GDM1 (cell line): ENCODE data around the gene FGFR4.
A peak's percentile ranks its signal among the peaks of the same experiment; 100 is the strongest.

Source experiments
- DNase-seq: peaks from one replicate; lab custom pipeline; 2025; lab: John Stamatoyannopoulos, UW

The FGFR4 gene

DNA sequence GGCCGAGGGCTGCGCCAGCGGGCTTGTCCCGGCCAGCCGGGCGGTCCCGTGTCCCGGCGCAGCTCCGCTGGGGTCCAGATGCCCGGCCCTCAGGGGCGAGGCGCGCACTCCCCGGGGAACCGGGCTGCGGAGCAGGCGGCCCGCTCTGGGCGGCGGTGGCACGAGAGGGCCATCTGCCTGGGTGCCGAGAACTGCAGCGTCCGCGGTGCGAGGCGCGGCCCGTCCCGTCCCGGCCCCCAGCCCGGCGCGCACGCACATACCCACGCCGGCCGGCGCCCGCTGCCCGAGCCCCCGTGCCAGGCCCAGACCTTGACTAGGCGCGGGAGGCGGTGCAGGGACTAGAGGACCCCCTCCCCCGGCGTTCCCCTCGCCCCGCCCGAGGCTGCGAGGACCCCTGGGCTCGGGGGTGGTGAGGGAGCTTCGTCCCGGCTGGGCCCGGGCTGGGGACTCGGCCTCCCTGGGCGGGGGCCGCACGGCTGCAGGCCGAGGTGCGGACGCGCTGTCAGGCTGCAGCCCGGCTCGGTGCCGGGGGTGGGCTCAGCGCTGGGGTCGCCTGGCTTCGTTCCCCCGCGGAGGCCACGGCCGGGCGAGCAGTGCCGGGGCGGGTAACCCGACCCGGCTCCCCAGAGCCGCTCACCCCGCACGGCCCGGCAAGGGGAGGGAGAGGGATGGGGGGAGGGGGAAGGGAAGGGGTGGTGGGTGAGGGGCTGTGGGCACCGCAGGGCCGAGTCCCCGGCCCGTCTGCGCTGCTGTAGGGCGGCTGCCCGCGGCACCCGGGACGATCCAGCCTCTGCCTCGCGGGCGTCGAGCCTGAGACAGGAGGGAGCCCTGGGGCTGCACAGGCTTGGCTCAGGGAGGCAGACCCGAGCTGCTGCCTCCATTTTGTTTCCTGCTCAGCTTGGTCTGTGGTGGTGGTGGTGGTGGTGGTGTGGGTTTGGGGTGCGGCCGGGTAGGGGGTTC, 45.7 kb downstream of the FGFR4 start:
- DNase-seq, result no peak

GRCh38 chr5:177133096-177133852, 46.6 kb downstream of the FGFR4 start, which contains the start of gene NSD1:
NSD1 (plus strand) TSS chr5:177133773; CDS start chr5:177135104, 1,331 bp downstream.
- peak; percentile 15 for DNase-seq

DNA sequence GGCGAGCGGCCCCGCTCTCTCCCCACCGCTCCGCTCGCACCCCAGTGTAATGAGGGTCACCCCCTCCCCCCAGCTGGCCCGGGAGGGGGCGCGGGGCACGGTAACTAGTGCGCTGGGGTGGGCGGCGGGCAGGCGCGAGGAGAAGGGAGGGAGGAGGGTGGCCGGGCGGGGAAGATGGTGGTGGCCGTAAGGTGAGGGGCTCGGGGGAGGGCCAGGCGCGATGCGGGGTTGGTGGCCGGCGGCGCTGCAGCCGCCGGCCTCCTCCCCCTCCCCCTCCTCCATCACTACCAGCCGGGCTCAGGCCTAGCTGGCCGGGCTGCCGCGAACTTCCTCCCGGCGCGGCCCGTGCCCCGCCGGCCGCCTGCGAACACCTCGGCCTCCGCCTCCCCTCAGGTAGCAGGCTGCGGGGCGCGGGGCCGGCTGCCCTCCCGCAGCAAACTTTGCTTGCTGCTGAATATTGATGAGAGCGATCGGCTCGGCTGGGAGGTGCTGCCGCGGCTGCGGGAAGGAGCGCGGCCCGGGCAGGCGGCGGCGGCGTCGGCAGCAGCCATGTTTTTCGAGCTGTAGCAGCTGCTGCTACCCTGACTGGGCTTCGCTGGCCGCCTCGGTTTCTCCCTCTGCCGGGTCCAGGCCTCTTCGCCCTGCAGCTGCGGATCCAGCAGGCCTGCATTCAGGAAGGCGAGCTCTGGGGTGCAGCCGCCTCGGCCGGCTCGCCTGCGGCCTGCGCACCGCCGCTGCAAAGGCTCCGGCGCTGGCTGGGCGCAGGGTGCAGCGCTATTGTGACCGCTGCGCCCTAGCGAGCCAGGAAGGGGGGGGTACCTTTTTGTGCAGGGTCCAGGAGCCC, 47.4 kb downstream of the FGFR4 start:
- DNase-seq, result no peak

DNA sequence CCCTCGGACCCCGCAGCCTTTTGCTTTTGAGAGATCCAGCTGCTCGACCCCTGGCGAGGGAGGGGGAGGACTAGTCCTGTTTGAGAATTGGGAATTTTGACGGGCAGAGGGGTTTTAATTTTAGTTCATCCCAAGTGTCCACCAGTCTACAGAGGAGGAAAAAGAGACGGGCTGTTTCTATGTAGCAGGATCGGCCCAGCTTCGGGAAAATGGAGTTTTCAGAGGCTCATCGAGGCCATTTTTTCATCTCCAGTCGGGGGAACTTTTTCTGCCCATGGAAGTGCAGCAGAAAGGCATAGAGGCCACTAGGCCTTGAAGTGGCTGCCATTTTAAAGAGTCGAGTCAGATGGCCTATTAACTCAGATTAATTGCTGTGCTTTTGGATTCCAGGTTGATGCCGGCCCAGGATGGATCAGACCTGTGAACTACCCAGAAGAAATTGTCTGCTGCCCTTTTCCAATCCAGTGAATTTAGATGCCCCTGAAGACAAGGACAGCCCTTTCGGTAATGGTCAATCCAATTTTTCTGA, 48.0 kb downstream of the FGFR4 start:
- no peak for DNase-seq

GRCh38 chr5:177140312-177140711, 53.6 kb downstream of the FGFR4 start:
- no peak for DNase-seq

DNA sequence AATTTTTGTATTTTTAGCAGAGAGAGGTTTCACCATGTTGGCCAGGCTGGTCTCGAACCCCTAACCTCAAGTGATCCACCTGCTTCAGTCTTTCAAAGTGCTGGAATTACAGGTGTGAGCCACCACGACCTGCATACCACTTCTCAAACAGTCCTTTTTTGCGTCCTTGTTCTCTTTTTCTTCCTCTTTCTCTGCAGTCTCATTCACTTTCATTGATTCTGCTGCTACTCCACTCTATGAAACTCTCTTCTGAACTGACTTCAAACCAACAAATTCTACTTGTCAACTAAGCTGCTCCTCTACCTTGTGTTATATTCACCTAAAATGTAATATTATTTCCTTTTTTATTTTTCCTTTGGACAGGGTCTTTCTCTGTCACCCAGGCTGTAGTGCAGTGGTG, 54.8 kb downstream of the FGFR4 start:
- DNase-seq, result no peak

GRCh38 chr5:177142098-177142611, 55.4 kb downstream of the FGFR4 start:
- no peak for DNase-seq

DNA sequence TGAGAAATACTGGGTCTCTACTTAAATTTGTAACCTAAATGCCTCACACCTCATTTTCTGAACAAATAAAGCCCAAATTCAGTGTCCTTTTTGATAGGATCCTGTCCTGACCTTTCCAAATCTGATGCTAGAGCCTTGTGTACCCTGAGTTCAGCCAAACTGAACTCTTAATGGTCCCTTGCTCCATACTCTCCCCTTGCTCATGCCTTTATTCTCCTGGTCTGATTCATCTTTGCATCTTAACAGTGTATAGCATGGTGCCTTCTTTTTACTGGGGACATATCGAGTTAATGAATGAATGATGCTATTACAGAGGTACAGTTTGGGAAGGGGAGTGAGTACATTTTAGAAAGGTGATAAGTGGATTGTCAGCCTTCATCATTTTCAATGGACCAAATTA, 56.1 kb downstream of the FGFR4 start:
- DNase-seq, result no peak

DNA sequence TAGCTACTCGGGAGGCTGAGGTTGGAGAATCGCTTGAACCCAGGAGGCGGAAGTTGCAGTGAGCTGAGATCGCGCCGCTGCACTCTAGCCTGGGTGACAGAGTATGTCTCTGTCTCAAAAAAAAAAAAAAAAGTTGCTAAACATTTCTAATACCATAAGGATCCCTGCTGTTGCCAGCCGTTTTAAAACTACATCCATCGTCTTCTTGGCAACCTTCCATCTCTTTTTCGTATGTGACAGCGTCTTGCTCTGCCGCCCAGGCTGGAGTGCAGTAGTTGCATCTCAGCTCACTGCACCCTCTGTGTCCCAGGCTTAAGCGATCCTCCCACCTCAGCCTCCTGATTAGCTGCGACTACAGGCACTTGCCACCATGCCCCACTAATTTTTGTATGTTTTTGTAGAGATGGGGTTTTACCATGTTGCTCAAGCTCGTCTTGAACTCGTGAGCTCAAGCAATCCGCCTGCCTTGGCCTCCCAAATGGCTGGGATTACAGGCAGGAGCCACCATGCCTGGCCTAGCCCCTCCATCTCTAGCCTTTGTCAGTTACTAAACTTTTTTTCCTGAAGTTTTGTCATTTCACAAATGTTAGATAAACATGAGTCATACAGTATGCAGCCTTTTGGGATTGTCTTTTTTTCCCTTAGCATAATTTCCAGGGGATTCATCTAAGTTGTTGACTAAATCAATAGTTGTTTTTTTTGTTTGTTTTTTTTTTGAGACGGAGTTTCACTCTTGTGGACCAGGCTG, 60.4 kb downstream of the FGFR4 start:
- no peak for DNase-seq
